GM13976 (cell line): Measurements from ENCODE around the gene SUGCT.
"Not testable (repeated sequence)": the region's sequence is repeated elsewhere in the genome, so short reads cannot be mapped to it uniquely, and the experiment has no call there.

Experiments
- DNase-seq: peaks from one replicate; pipeline ENCODE4 v3.0.0; 2012; ENCODE audit warnings: low spot score
- in situ Hi-C: fragments of 300-500 bp; cut with MboI; formaldehyde crosslinking; loops from one replicate; pipeline ENCODE4 v1.12.0; 2022; ENCODE audit warnings: low sequenced_read_pairs, mixed read lengths, inconsistent platforms; ENCODE audit not compliant: unreplicated experiment
- TF ChIP-seq, protein P1 (sequence below): IDR thresholded peaks from 2 replicates; pipeline ENCODE4 v1.5.1; 2012; ENCODE audit warnings: borderline replicate concordance, mild to moderate bottlenecking; ENCODE audit not compliant: insufficient read depth; ENCODE audit errors: extremely low read depth, missing control alignments, control extremely low read depth

SUGCT gene

GRCh38 chr7:40098810-40099209, 36.0 kb upstream of the SUGCT start:
- TF ChIP-seq, protein P1, sequence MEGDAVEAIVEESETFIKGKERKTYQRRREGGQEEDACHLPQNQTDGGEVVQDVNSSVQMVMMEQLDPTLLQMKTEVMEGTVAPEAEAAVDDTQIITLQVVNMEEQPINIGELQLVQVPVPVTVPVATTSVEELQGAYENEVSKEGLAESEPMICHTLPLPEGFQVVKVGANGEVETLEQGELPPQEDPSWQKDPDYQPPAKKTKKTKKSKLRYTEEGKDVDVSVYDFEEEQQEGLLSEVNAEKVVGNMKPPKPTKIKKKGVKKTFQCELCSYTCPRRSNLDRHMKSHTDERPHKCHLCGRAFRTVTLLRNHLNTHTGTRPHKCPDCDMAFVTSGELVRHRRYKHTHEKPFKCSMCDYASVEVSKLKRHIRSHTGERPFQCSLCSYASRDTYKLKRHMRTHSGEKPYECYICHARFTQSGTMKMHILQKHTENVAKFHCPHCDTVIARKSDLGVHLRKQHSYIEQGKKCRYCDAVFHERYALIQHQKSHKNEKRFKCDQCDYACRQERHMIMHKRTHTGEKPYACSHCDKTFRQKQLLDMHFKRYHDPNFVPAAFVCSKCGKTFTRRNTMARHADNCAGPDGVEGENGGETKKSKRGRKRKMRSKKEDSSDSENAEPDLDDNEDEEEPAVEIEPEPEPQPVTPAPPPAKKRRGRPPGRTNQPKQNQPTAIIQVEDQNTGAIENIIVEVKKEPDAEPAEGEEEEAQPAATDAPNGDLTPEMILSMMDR = no peak
- no peak for DNase-seq
- in situ Hi-C loops = no loop called here

- in situ Hi-C loops = no loop called here
- TF ChIP-seq, protein P1 = no peak
- DNase-seq = no peak
These were observed 35.0 kb upstream of the SUGCT start for GRCh38 chr7:40099837-40100236.

DNA sequence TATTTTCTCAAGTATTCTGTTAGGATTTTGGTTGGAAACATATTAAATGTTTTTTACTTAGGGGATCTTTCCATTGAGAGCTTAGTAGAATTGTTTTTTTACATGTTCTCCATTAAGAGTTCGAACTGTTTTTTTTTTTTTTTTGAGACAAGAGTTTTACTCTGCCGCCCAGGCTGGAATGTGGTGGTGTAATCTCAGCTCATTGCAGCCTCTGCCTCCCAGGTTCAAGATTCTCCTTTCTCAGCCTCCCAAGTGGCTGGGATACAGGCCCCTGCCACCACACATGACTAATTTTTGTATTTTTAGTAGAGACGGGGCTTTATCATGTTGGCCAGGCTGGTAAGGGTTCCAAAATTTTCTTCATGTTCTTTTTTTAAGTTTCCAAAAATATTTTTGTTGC, 33.6 kb upstream of the SUGCT start:
- no peak for DNase-seq

GRCh38 chr7:40102897-40103296, 31.9 kb upstream of the SUGCT start:
- no peak for DNase-seq
- in situ Hi-C loops = no loop called here
- TF ChIP-seq, protein P1 = no peak

More for the DNA sequence above, 33.6 kb upstream of the SUGCT start:
- in situ Hi-C loops = no loop called here
- TF ChIP-seq, protein P1 = no peak

DNA sequence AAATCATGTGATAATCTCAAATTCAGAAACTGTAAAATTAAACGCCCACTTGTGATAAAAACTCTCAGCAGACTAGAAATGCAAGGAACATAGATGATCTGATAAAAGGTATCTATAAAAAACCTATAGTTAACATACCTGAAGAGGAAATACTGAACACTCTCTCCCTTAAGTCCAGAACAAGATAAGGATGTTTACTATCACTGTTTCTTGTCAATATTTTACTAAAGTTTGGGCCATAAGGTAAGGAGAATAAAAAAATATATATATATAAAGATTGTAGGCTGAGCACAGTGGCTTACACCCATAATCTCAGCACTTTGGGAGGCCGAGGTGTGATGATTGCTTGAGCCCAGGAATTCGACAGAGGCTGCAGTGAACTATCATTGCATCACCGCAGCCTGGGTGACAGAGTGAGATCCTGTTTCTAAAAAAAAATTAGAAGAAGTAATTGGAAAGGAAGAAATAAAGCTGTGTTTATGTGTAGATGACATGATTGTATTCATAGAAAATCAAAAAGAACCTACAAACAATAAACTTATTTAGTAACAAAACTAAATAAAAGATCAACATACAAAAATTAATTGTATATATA, 28.8 kb upstream of the SUGCT start:
- TF ChIP-seq, protein P1 = no peak
- DNase-seq = no peak
- in situ Hi-C loops = no loop called here

DNA sequence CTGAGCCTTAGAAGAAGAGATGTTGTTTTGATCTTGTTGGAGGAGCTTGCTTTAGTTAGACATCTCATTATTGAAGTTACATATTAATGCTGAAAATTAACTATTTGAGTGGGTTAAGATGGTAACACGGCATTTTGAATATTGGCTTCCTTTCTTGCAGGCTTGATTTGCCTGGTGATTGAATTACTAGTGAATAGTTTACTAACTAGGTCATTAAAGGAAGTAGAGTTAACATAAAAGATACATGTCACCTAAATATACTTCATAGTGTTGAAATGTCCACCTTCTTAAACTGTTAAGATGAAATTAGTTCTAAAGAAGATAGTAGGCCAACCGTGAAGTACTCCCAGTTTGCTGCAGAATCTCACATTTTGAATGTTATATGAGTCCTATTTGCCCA, 18.9 kb upstream of the SUGCT start:
- in situ Hi-C loops = no loop called here
- TF ChIP-seq, protein P1 = no peak
- no peak for DNase-seq

- DNase-seq, in situ Hi-C loops: not testable (repeated sequence)
These were observed 17.6 kb upstream of the SUGCT start for GRCh38 chr7:40117199-40117598.

- DNase-seq, in situ Hi-C loops: not testable (repeated sequence)
These were observed 16.6 kb upstream of the SUGCT start for GRCh38 chr7:40118201-40118600.
